ENCODE measurements around the gene TAS2R5.
"Not testable (repeated sequence)": the region's sequence is repeated elsewhere in the genome, so short reads cannot be mapped to it uniquely, and the experiment has no call there.

Gene TAS2R5, protein sequence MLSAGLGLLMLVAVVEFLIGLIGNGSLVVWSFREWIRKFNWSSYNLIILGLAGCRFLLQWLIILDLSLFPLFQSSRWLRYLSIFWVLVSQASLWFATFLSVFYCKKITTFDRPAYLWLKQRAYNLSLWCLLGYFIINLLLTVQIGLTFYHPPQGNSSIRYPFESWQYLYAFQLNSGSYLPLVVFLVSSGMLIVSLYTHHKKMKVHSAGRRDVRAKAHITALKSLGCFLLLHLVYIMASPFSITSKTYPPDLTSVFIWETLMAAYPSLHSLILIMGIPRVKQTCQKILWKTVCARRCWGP

GRCh38 chr7:141789917-141790316, at the start of gene TAS2R5:
TAS2R5 (plus strand) TSS chr7:141790217; CDS start chr7:141790362, 145 bp downstream.
- DNase-seq (ENCODE audit: low read depth in 3 of 3) = no peak

GRCh38 chr7:141742229-141742628, 47.8 kb upstream of the TAS2R5 start:
- no peak for DNase-seq (ENCODE audit: low read depth in 3 of 3)

DNA sequence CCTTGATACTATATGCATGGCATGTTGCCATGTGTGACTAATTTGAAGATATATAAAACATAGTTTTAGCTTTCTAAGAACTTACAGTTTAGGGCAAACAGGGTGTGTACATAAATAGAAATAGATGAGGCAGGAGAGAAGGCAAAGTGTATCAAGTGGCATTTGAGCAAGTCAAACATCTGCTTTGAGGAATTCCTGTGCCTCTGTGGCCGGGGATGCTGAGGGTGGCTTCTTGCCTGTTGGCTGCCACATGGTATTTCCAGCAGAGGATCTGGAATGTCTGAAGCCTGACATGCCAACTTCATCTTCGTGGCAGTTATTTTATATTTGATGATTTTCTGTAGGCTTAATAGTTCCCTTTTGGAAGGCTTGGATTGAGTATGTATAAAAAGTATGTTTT, 45.9 kb upstream of the TAS2R5 start:
- no peak for DNase-seq (ENCODE audit: low read depth in 3 of 3)

DNA sequence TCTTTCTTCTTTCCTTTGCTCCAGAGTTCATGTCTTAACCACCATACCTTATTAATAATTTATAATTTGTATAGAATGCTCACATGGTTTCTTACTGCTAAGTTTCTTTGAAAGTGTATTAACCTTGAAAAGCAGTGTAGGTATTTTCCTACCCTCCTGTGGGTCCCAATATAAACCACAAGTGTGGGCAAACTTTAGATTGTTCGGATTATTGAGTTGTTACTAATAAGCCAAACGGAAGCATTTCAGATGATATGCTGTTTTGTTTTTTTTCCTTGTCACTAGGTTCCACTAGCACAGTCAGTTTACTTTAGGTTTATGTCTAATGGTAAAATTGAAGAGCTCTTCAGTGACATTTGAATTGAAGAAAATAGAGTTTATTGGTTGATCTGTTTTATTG, 41.6 kb upstream of the TAS2R5 start:
- DNase-seq (ENCODE audit: low read depth in 3 of 3) = no peak

- DNase-seq (ENCODE audit: low read depth in 3 of 3) = peak in 1 of 3 donors; percentile 2
Measured at GRCh38 chr7:141751904-141752303, 38.1 kb upstream of the TAS2R5 start.

DNA sequence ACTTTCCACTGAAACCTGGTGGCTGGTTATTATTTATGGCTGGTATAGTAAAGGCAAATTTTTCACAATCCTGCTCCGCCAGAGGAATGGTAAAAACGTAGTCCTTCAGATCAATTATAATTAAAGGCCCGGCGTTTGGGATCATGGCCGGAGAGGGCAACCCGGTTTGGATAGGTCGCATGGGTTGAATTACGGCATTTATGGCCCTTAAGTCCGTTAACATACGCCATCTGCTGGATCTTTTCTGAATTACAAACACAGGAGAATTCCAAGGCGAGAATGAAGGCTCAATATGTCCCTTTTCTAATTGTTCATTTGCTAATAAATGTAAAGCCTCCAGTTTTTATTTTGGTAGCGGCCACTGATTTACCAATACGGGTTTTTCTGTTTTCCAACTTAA, 37.4 kb upstream of the TAS2R5 start:
- DNase-seq (ENCODE audit: low read depth in 3 of 3) = no peak

GRCh38 chr7:141754939-141755338, 35.1 kb upstream of the TAS2R5 start:
- peak in 1 of 3 donors; percentile 11 for DNase-seq (ENCODE audit: low read depth in 3 of 3)

DNA sequence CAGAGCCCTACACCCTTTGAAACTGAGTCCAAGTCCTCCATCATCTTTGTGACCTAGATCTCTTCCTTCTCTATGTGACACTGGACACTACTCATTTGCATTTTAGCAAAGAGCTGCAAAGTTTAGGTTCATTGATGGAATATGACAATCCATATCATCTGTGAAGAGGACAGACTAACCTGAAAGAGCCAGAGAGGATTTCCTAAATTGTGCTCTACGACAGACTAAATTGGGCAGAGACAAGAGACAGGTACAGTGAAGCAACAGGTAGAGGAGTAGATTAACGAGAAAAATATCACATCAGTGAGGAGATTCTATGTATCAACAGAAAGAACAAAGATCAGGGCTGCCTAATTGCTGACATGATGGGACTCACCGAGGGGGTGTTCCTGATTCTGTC, 26.2 kb upstream of the TAS2R5 start, which contains the start of gene TAS2R3:
TAS2R3 (plus strand) TSS at position 301 of the 400 bp plus-strand sequence; CDS start at position 363, 62 bp downstream.
- no peak for DNase-seq (ENCODE audit: low read depth in 3 of 3)

DNA sequence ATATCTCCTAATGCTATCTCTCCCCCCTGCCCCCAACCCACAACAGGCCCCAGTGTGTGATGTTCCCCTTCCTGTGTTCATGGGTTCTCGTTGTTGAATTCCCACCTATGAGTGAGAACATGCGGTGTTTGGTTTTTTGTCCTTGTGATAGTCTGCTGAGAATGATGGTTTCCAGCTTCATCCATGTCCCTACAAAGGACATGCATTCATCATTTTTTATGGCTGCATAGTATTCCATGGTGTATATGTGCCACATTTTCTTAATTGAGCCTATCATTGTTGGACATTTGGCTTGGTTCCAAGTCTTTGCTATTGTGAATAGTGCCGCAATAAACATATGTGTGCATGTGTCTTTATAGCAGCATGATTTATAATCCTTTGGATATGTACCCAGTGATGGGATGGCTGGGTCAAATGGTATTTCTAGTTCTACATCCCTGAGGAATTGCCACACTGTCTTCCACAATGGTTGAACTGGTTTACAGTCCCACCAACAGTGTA, 19.9 kb upstream of the TAS2R5 start:
- not testable (repeated sequence) for DNase-seq (ENCODE audit: low read depth in 3 of 3)

GRCh38 chr7:141776374-141776773, 13.6 kb upstream of the TAS2R5 start, which contains the start of gene TAS2R4:
TAS2R4 (plus strand) TSS chr7:141776674; CDS start chr7:141778489, 1,815 bp downstream.
- DNase-seq (ENCODE audit: low read depth in 3 of 3) = no peak

- DNase-seq (ENCODE audit: low read depth in 3 of 3) = peak in 1 of 3 donors; percentile 12
Measured at GRCh38 chr7:141785706-141786552, 4.1 kb upstream of the TAS2R5 start.

GRCh38 chr7:141788296-141788695, 1.7 kb upstream of the TAS2R5 start:
- no peak for DNase-seq (ENCODE audit: low read depth in 3 of 3)

- no peak for DNase-seq (ENCODE audit: low read depth in 3 of 3)
Measured at GRCh38 chr7:141792526-141792925, 2.5 kb downstream of the TAS2R5 start.

- DNase-seq (ENCODE audit: low read depth in 3 of 3) = no peak
Measured at GRCh38 chr7:141820067-141820466, 30.1 kb downstream of the TAS2R5 start.

- DNase-seq (ENCODE audit: low read depth in 3 of 3) = not testable (repeated sequence)
Measured at GRCh38 chr7:141822432-141822831, 32.4 kb downstream of the TAS2R5 start.

GRCh38 chr7:141837683-141838082, 47.7 kb downstream of the TAS2R5 start:
- no peak for DNase-seq (ENCODE audit: low read depth in 3 of 3)

DNA sequence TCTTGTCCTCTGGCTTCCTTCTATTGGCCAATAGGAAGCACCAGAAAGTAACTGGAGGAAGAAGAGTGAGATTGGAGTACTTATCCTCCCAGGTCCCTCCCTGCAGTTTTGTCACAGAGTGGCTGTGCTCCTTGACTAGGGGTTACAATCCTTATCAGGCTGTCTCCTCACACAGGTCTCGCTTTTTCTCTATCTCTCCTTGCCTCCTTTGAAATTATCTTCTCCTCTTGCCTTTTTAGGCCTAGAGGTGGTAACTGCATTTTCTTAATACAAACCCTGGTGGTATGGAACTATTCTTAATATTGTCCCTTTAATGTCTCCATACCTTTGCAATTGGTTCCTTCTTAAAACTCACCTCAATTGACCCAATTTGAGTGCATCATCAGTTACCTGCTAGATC, 48.6 kb downstream of the TAS2R5 start:
- no peak for DNase-seq (ENCODE audit: low read depth in 3 of 3)

DNA sequence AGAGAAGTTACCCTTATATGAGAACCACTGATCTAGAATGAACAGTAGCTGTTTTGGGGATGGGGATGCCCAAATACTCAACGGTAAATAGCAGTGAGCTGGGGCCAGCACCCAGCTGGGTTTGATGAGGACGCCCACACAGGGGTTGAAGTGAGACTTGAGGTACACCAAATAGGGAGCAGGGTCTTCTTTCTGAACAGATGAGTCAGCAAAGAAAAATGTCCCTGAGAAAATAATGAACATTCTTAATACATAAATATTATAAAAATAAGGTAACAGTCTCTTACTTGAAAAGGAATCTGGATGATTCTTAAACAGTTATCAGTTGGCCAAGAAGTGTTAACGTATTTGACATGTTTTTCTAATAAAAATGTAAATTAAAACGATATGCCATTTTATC, 49.2 kb downstream of the TAS2R5 start:
- DNase-seq (ENCODE audit: low read depth in 3 of 3) = no peak

GRCh38 chr7:141840708-141841107, 50.7 kb downstream of the TAS2R5 start:
- no peak for DNase-seq (ENCODE audit: low read depth in 3 of 3)
